GM12878 (cell line): ENCODE measurements around the gene MRM1.

Experiments used
- EED ChIP-seq: sonication (generic); IDR thresholded peaks from 2 replicates; pipeline ENCODE4 v1.6.1; 2016; ENCODE audit warnings: antibody characterized with exemption, low read depth
- HDAC6 ChIP-seq: fragments of 200-600 bp; sonication (generic); IDR thresholded peaks from one replicate; pipeline ENCODE4 v1.8.0; 2017; ENCODE audit warnings: antibody characterized with exemption; ENCODE audit not compliant: unreplicated experiment
- MYC ChIP-seq: IDR thresholded peaks from 2 replicates; pipeline ENCODE4 v1.6.1; 2011; ENCODE audit warnings: mild to moderate bottlenecking, low read length, moderate library complexity, inconsistent platforms; ENCODE audit not compliant: insufficient read depth, insufficient replicate concordance, insufficient read length, severe bottlenecking
- TF ChIP-seq, protein P1 (sequence below), 3 experiments: IDR thresholded peaks in 2 of 3; conservative IDR thresholded peaks in 1 of 3; 2 replicates each; pipeline ENCODE4 v1.5.1; 2011; ENCODE audit warnings: low read depth in 3 of 3, low read length in 3 of 3, mild to moderate bottlenecking in 3 of 3, control low read depth in 2 of 3, moderate library complexity in 2 of 3, inconsistent platforms in 1 of 3, mixed read lengths in 1 of 3; ENCODE audit not compliant: control insufficient read depth in 2 of 3, insufficient read depth in 1 of 3; ENCODE audit errors: extremely low read depth in 1 of 3
- TF ChIP-seq, protein P2 (sequence below): fragments of 450-650 bp; IDR thresholded peaks from 2 replicates; pipeline ENCODE4 v1.6.1; 2017; ENCODE audit warnings: mild to moderate bottlenecking, moderate library complexity
- TF ChIP-seq, protein P3 (sequence below): IDR thresholded peaks from 2 replicates; pipeline ENCODE4 v1.6.1; 2011; ENCODE audit warnings: borderline replicate concordance, low read depth, mild to moderate bottlenecking, moderate library complexity, mixed read lengths, low read length; ENCODE audit not compliant: insufficient read depth; ENCODE audit errors: extremely low read length

DNA sequence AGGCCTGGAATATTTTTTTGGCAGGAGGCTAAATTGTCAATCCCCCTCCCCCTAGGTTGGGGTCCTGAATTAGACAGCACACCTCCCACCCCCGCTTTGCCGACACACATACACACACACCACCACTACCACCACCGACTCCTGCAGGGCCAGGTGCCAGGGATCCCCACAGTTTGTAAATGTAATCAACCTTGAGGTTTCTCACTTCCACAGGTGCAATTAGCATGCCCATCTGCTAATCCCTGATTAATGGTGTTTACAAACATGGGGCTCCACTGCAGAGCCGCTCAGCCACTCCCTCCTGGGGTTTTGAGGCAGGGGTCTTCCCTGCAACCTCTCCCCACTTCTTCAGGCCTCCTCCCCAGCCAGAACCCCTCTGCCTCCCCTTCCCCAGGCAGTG, 11.8 kb downstream of the MRM1 start:
- TF ChIP-seq, protein P1, sequence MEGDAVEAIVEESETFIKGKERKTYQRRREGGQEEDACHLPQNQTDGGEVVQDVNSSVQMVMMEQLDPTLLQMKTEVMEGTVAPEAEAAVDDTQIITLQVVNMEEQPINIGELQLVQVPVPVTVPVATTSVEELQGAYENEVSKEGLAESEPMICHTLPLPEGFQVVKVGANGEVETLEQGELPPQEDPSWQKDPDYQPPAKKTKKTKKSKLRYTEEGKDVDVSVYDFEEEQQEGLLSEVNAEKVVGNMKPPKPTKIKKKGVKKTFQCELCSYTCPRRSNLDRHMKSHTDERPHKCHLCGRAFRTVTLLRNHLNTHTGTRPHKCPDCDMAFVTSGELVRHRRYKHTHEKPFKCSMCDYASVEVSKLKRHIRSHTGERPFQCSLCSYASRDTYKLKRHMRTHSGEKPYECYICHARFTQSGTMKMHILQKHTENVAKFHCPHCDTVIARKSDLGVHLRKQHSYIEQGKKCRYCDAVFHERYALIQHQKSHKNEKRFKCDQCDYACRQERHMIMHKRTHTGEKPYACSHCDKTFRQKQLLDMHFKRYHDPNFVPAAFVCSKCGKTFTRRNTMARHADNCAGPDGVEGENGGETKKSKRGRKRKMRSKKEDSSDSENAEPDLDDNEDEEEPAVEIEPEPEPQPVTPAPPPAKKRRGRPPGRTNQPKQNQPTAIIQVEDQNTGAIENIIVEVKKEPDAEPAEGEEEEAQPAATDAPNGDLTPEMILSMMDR (IDR thresholded peaks at IDR 0.05 in 2 of 3, conservative IDR thresholded peaks at IDR 0.05 in 1 of 3; ENCODE audit: control insufficient read depth in 2 of 3, extremely low read depth in 1 of 3, insufficient read depth in 1 of 3, low read depth in 3 of 3, low read length in 3 of 3) = no peak
- TF ChIP-seq HDAC6 (no peak), EED (no peak), MYC (no peak)
- TF ChIP-seq, protein P2, sequence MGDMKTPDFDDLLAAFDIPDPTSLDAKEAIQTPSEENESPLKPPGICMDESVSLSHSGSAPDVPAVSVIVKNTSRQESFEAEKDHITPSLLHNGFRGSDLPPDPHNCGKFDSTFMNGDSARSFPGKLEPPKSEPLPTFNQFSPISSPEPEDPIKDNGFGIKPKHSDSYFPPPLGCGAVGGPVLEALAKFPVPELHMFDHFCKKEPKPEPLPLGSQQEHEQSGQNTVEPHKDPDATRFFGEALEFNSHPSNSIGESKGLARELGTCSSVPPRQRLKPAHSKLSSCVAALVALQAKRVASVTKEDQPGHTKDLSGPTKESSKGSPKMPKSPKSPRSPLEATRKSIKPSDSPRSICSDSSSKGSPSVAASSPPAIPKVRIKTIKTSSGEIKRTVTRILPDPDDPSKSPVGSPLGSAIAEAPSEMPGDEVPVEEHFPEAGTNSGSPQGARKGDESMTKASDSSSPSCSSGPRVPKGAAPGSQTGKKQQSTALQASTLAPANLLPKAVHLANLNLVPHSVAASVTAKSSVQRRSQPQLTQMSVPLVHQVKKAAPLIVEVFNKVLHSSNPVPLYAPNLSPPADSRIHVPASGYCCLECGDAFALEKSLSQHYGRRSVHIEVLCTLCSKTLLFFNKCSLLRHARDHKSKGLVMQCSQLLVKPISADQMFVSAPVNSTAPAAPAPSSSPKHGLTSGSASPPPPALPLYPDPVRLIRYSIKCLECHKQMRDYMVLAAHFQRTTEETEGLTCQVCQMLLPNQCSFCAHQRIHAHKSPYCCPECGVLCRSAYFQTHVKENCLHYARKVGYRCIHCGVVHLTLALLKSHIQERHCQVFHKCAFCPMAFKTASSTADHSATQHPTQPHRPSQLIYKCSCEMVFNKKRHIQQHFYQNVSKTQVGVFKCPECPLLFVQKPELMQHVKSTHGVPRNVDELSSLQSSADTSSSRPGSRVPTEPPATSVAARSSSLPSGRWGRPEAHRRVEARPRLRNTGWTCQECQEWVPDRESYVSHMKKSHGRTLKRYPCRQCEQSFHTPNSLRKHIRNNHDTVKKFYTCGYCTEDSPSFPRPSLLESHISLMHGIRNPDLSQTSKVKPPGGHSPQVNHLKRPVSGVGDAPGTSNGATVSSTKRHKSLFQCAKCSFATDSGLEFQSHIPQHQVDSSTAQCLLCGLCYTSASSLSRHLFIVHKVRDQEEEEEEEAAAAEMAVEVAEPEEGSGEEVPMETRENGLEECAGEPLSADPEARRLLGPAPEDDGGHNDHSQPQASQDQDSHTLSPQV = no peak
- TF ChIP-seq, protein P3, sequence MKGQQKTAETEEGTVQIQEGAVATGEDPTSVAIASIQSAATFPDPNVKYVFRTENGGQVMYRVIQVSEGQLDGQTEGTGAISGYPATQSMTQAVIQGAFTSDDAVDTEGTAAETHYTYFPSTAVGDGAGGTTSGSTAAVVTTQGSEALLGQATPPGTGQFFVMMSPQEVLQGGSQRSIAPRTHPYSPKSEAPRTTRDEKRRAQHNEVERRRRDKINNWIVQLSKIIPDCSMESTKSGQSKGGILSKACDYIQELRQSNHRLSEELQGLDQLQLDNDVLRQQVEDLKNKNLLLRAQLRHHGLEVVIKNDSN = no peak
